Tibial nerve (tissue), 4 donors: Measurements from ENCODE around the gene CAPN8. TPM values are rescaled to one million over a fixed set of nuclear protein-coding genes. Genes with fewer than 3 reads are reported as not detected.

Source experiments
- DNase-seq, 2 donors: peaks; one replicate each; pipeline ENCODE4 v3.0.0-alpha.2; 2019; ENCODE audit warnings: low spot score in 2 of 2
- H3K27ac ChIP-seq, 4 donors: fragments of 200-600 bp; sonication (generic) in 3 of 4; one replicate each; pipeline ENCODE4 v1.5.1; 2017 to 2019; ENCODE audit warnings: mild to moderate bottlenecking in 1 of 4
- H3K27me3 ChIP-seq, 2 donors: fragments of 200-600 bp; sonication (generic) in 1 of 2; one replicate each; pipeline versions ENCODE4 v1.5.1 to v1.6.0; 2017 to 2019
- H3K36me3 ChIP-seq, 3 donors: fragments of 200-600 bp; sonication (generic); one replicate each; pipeline ENCODE4 v1.5.1; 2018 to 2019
- H3K4me1 ChIP-seq, 4 donors: fragments of 200-600 bp; sonication (generic) in 3 of 4; one replicate each; pipeline ENCODE4 v1.5.1; 2017 to 2019
- H3K4me3 ChIP-seq, 4 donors: fragments of 200-600 bp; sonication (generic) in 3 of 4; one replicate each; pipeline ENCODE4 v1.5.1; 2017 to 2019; ENCODE audit warnings: mild to moderate bottlenecking in 1 of 4, moderate library complexity in 1 of 4
- H3K9me3 ChIP-seq, 4 donors: fragments of 200-600 bp; sonication (generic) in 3 of 4; one replicate each; pipeline ENCODE4 v1.5.1; 2017 to 2019
- EP300 ChIP-seq, 2 donors: sonication (generic); formaldehyde crosslinking; IDR thresholded peaks; one replicate each; pipeline ENCODE4 v1.6.1; 2017; ENCODE audit warnings: antibody characterized with exemption in 2 of 2, mild to moderate bottlenecking in 1 of 2
- POLR2A ChIP-seq, 2 donors: fragments of 450-650 bp; IDR thresholded peaks; one replicate each; pipeline ENCODE4 v1.6.1; 2017; ENCODE audit warnings: antibody characterized with exemption in 2 of 2, mild to moderate bottlenecking in 2 of 2, moderate library complexity in 2 of 2
- WGBS, 2 donors: methylation state at CpG; one replicate each; pipeline ENCODE4 v1.1.5; 2018; 5-methylcytosine and 5-hydroxymethylcytosine counted together
- total RNA-seq, 4 donors: library from RNA; depleted of rRNA; stranded (reverse); fragments of >200 nt; gene quantifications; one replicate each; pipeline ENCODE4 v1.1.0, GENCODE V29; 2016
- TF ChIP-seq, protein P1 (sequence below), 5 experiments: fragments of 200-600 bp in 3 of 5; fragments of 450-650 bp in 2 of 5; sonication (generic) in 3 of 5; IDR thresholded peaks; one replicate each; pipeline ENCODE4 v1.5.1; 2016 to 2019; ENCODE audit warnings: antibody characterized with exemption in 5 of 5, mild to moderate bottlenecking in 3 of 5, moderate library complexity in 2 of 5

CAPN8 gene
- total RNA-seq, 4 donors from 2014 or later, result not detected

DNA sequence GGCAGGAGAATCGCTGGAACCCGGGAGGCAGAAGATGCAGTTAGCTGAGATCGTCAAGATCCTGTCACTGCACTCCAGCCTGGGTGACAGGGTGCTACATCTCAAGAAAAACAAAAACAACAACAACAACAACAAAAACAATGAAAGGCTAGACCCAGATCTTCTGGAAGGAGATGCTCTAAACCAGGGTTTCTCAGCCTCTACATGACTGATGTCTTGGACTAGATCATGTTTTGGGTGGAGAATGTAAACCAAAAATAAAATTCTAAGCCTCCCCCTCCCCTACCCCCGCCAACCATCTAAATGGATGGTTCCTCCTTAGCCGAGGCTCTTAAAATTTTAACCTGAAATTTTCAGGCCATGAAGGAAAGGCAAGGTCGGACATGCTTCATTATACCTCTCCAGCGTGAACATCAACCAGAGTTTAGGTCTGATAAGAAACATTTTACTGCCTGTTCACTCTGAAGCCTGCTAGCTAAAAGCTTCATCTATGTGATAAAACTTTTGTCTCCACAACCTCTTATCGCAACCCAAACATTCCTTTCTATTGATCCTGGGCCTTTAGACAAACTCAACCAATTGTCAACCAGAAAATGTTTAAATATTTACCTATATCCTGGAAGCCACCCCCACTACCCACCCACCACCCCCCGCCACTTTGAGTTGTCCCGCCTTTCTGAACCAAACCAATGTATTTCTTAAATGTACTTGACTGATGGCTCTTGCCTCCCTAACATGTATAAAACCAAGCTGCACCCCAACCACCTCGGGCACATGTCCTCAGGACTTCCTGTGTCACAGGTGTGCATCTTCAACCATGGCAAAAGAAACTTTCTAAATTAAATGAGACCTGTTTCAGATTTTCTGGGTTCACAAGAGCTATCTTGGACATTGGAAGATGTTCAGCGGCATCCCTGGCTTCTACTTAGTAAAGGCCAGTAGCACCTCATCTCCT, 45.0 kb upstream of the CAPN8 start:
- Histone ChIP-seq H3K9me3 (no peaks in the 10 kb centered on the region), H3K4me3 (no peak overlapping the region), H3K27me3 (no peaks in the 10 kb centered on the region), H3K36me3 (no peaks in the 10 kb centered on the region), H3K4me1 (peaks cover 0 to 64% (median 36%) of the 10 kb centered on the region in 4 donors), H3K27ac (peak overlapping the region in 1 of 4 donors; percentile 5)
- WGBS, 2 donors, result 92 to 94% methylated on average over 12 of the region's 12 CpGs
- DNase-seq, result no peak
- TF ChIP-seq POLR2A (IDR thresholded peaks at IDR 0.05) (no peak), EP300 (IDR thresholded peaks at IDR 0.05) (no peak)
- TF ChIP-seq, protein P1, sequence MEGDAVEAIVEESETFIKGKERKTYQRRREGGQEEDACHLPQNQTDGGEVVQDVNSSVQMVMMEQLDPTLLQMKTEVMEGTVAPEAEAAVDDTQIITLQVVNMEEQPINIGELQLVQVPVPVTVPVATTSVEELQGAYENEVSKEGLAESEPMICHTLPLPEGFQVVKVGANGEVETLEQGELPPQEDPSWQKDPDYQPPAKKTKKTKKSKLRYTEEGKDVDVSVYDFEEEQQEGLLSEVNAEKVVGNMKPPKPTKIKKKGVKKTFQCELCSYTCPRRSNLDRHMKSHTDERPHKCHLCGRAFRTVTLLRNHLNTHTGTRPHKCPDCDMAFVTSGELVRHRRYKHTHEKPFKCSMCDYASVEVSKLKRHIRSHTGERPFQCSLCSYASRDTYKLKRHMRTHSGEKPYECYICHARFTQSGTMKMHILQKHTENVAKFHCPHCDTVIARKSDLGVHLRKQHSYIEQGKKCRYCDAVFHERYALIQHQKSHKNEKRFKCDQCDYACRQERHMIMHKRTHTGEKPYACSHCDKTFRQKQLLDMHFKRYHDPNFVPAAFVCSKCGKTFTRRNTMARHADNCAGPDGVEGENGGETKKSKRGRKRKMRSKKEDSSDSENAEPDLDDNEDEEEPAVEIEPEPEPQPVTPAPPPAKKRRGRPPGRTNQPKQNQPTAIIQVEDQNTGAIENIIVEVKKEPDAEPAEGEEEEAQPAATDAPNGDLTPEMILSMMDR (IDR thresholded peaks at IDR 0.05), result no peak

GRCh38 chr1:223709598-223709997, 44.1 kb upstream of the CAPN8 start:
- Histone ChIP-seq H3K36me3 (no peaks in the 10 kb centered on the region), H3K9me3 (no peaks in the 10 kb centered on the region), H3K27me3 (no peaks in the 10 kb centered on the region), H3K27ac (peak overlapping the region in 1 of 4 donors; percentile 0), H3K4me3 (no peak overlapping the region), H3K4me1 (peaks cover 0 to 64% (median 30%) of the 10 kb centered on the region in 4 donors)
- TF ChIP-seq POLR2A (IDR thresholded peaks at IDR 0.05) (no peak), EP300 (IDR thresholded peaks at IDR 0.05) (no peak)
- TF ChIP-seq, protein P1 (IDR thresholded peaks at IDR 0.05), result no peak
- no peak for DNase-seq
- WGBS, 2 donors, result 61 to 65% methylated on average over 3 of the region's 3 CpGs

GRCh38 chr1:223708651-223709268, 43.3 kb upstream of the CAPN8 start:
- Histone ChIP-seq H3K9me3 (no peaks in the 10 kb centered on the region), H3K27me3 (no peaks in the 10 kb centered on the region), H3K4me3 (no peak overlapping the region), H3K36me3 (no peaks in the 10 kb centered on the region), H3K4me1 (peaks cover 0 to 57% (median 21%) of the 10 kb centered on the region in 4 donors), H3K27ac (peak overlapping the region in 2 of 4 donors; percentile 0 to 91)
- WGBS, 2 donors, result 94 to 96% methylated on average over 3 of the region's 3 CpGs
- DNase-seq, result no peak
- no peak for TF ChIP-seq POLR2A (IDR thresholded peaks at IDR 0.05)

- TF ChIP-seq, protein P1 (IDR thresholded peaks at IDR 0.05), result peak in 1 of 5 experiments; percentile 5
- TF ChIP-seq POLR2A (IDR thresholded peaks at IDR 0.05), result no peak
- no peak overlapping the region for H3K4me3 ChIP-seq
- WGBS, 2 donors, result 78 to 87% methylated on average over 5 of the region's 5 CpGs
- no peaks in the 10 kb centered on the region for H3K27me3 ChIP-seq
- H3K4me1 ChIP-seq, result peaks cover 0 to 51% (median 18%) of the 10 kb centered on the region in 4 donors
- DNase-seq, result no peak
- H3K9me3 ChIP-seq, result no peaks in the 10 kb centered on the region
- H3K36me3 ChIP-seq, result no peaks in the 10 kb centered on the region
- peak overlapping the region in 3 of 4 donors; percentile 66 to 91 (median 72) for H3K27ac ChIP-seq
Measured at GRCh38 chr1:223708001-223708359, 42.5 kb upstream of the CAPN8 start.

DNA sequence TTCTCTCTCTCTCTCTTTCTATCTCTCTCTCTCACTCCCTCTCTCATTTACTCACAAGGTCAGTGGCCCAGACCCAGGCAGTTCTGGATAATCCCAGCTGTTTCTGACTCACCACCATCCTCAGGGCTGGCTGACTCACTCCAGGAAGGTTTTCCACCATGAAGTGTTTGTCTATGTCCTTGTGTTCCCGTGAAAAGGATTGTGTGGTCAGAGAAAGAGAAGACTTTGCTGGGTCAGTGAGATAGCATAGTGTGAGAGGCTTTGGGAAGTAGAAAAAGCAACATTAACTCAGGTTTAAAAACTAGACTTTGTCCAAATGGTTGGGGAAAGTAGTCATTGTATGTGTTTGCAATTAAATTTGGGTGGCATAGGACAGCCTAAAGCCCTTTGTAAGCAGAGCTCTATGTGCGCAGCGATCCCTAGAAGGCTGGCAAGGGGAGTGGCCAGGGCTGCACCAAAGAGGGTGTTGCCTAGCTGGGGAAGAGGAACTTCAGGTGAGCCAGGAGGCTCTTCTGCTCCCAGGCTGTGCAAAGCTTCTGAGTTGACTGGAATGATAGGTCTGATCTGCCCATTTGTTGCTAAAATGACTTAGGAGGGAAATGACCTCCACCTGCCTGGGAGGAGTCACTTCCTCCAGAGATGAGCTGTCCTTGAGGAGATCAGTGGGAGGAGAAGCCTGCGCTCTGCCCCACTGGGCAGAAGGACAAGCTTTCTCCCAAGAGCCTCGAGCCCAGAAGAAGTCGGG, 41.9 kb upstream of the CAPN8 start:
- DNase-seq, result peak in 1 of 2 donors; percentile 73
- peak overlapping the region in 3 of 4 donors; percentile 66 to 91 (median 72) for H3K27ac ChIP-seq
- no peak overlapping the region for H3K4me3 ChIP-seq
- no peaks in the 10 kb centered on the region for H3K36me3 ChIP-seq
- H3K27me3 ChIP-seq, result no peaks in the 10 kb centered on the region
- no peaks in the 10 kb centered on the region for H3K9me3 ChIP-seq
- TF ChIP-seq EP300 (IDR thresholded peaks at IDR 0.05) (peak in 1 of 2 donors; percentile 63), POLR2A (IDR thresholded peaks at IDR 0.05) (no peak)
- TF ChIP-seq, protein P1 (IDR thresholded peaks at IDR 0.05), result peak in 1 of 5 experiments; percentile 8
- peaks cover 0 to 51% (median 18%) of the 10 kb centered on the region in 4 donors for H3K4me1 ChIP-seq
- whole genome bisulfite sequencing, 2 donors, result 48 to 50% methylated on average over 6 of the region's 6 CpGs
